GM12878 (cell line): Measurements from ENCODE around the gene DDX5. TPM values are rescaled to one million over a fixed set of nuclear protein-coding genes. Genes with fewer than 3 reads are reported as not detected.

ENCODE experiments used
- CBX3 ChIP-seq: fragments of 200-600 bp; sonication (generic); IDR thresholded peaks from 2 replicates; pipeline ENCODE4 v1.6.1; 2016; ENCODE audit warnings: low read depth, borderline replicate concordance
- CREB1 ChIP-seq: IDR thresholded peaks from 2 replicates; pipeline ENCODE4 v1.6.1; 2012; ENCODE audit warnings: low read depth, mild to moderate bottlenecking, inconsistent platforms
- EED ChIP-seq: sonication (generic); IDR thresholded peaks from 2 replicates; pipeline ENCODE4 v1.6.1; 2016; ENCODE audit warnings: antibody characterized with exemption, low read depth
- GABPA ChIP-seq: IDR thresholded peaks from 2 replicates; pipeline ENCODE4 v1.6.1; 2014; ENCODE audit warnings: antibody characterized with exemption, low read depth, mild to moderate bottlenecking, inconsistent platforms
- GATAD2B ChIP-seq: fragments of 450-650 bp; conservative IDR thresholded peaks from 2 replicates; pipeline ENCODE4 v1.6.1; 2017; ENCODE audit warnings: low read depth, mild to moderate bottlenecking, moderate library complexity
- PAX8 ChIP-seq: fragments of 450-650 bp; IDR thresholded peaks from 2 replicates; pipeline ENCODE4 v1.6.1; 2017; ENCODE audit warnings: mild to moderate bottlenecking, moderate library complexity
- POLR2AphosphoS5 ChIP-seq: IDR thresholded peaks from 2 replicates; pipeline ENCODE4 v1.6.1; 2011; ENCODE audit warnings: mild to moderate bottlenecking, low read length, inconsistent platforms
- SP1 ChIP-seq: IDR thresholded peaks from one replicate; pipeline ENCODE4 v1.6.1; 2011; ENCODE audit warnings: low read depth, low read length
- ZZZ3 ChIP-seq: IDR thresholded peaks from 2 replicates; pipeline ENCODE4 v1.6.1; 2011; ENCODE audit warnings: low read depth; ENCODE audit not compliant: control insufficient read depth, insufficient read length
- polyA plus RNA-seq, 11 experiments: library from polyadenylated mRNA; depleted of rRNA in 4 of 11; unstranded in 6 of 11; stranded (reverse) in 5 of 11; fragments of >200 nt; fragmentation: Nextera tagmentation in 4 of 11; fragmentation: Illumina TruSeq in 1 of 11; extraction: Ambion mirVana in 4 of 11; extraction: Trizol in 1 of 11; gene quantifications; 1 replicate in 1 of 11; 2 replicates in 10 of 11; pipeline versions ENCODE4 v1.2.1 to v1.2.3, GENCODE V29; 2011 to 2016; ENCODE audit warnings: inconsistent platforms in 2 of 11, missing spikeins in 2 of 11, low read depth in 1 of 11
- total RNA-seq, 4 experiments: library from RNA; depleted of rRNA in 3 of 4; stranded (reverse); fragments of >200 nt in 3 of 4; fragmentation: Illumina TruSeq in 1 of 4; extraction: Trizol in 1 of 4; gene quantifications; 2 replicates each; pipeline versions ENCODE4 v1.2.1 to v1.2.3, GENCODE V29; 2013 to 2021
- TF ChIP-seq, protein P1 (sequence below): fragments of 450-650 bp; IDR thresholded peaks from 2 replicates; pipeline ENCODE4 v1.6.1; 2017; ENCODE audit warnings: mild to moderate bottlenecking, low read depth, inconsistent platforms; ENCODE audit not compliant: poor library complexity, severe bottlenecking

DDX5 gene
- total and polyA plus RNA-seq, 10 of the 15 experiments (the other 5 are each of a cell fraction or from before 2014, with no cell fraction given) = 257 to 1,423 (median 719) TPM

DNA sequence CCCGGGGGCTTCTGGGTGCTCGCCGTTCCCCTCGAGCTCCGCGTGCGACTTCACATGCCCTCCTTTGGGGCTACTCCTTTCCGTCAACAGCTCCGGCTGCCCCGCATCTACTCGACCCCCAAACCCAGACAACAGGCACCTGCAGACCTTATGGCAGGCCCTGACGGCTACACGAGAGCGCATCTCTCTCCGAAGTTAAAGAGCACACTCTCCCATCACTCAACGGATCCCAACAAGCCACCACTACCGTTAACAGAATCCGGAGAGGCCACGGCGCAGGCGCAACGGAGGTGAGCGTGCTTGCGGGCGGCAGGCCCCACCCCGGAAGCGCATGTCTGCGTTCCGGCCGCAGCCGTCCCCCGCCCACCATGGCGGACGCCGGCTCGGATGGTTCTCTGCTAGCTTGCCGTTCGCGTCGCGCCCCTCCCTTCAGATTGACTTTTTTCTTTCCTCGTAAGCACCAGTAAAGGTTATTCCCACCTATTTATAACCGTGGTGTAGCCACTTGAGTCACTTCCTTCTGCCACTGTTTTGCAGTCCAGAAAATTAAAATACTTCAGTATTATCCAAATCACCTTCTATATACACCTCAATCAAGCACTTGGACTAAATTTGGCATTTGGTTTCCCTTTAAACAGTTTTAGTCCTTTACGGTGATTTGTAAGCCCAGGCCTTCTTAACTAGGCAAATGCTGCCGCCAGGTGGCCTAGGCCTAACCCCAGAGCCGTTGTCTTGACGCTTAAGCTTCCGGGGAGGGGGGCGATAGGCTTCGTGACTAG lies 9.1 kb downstream of the DDX5 start, which contains the start of gene POLG2 (continued):
- 0 out of 2 replicates have a peak, but pooled peaks have one; percentile 70 for TF ChIP-seq PAX8
- 0 out of 2 replicates have a peak, but pooled peaks have one; percentile 19 for TF ChIP-seq EED
- TF ChIP-seq SP1 = no peak
- TF ChIP-seq CBX3 = no peak
- TF ChIP-seq ZZZ3 = no peak
- peak; percentile 78 for TF ChIP-seq GABPA
- TF ChIP-seq GATAD2B = 0 out of 2 replicates have a peak, but pooled peaks have one; percentile 20
- TF ChIP-seq CREB1 = peak; percentile 61
- peak; percentile 92 for TF ChIP-seq POLR2AphosphoS5
- TF ChIP-seq, protein P1, sequence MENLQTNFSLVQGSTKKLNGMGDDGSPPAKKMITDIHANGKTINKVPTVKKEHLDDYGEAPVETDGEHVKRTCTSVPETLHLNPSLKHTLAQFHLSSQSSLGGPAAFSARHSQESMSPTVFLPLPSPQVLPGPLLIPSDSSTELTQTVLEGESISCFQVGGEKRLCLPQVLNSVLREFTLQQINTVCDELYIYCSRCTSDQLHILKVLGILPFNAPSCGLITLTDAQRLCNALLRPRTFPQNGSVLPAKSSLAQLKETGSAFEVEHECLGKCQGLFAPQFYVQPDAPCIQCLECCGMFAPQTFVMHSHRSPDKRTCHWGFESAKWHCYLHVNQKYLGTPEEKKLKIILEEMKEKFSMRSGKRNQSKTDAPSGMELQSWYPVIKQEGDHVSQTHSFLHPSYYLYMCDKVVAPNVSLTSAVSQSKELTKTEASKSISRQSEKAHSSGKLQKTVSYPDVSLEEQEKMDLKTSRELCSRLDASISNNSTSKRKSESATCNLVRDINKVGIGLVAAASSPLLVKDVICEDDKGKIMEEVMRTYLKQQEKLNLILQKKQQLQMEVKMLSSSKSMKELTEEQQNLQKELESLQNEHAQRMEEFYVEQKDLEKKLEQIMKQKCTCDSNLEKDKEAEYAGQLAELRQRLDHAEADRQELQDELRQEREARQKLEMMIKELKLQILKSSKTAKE = peak; percentile 53
